ENCODE data around the gene BAZ2B. TPM values are rescaled to one million over a fixed set of nuclear protein-coding genes. Genes with fewer than 3 reads are reported as not detected.

BAZ2B gene
- total RNA-seq, 1 donor from 2014 or later = 101 TPM

DNA sequence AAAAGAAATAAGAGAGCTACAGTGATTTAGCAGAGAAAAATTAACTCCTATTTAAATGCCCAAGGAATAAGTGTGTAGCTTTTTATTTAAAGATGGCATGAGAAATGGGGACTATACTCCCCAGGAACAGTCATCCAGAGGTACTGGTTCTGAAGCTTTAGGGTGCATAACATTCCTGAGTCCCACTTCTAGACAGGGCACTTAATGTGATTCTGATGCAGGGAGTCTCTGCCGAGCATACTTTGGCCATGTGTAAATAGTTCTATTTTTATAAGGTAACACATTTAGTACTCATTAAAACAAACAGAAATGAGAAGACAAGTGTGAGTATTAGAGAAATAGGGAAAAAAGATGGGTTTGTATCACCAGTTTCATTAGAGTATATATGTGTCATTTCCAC is 175.2 kb downstream of the BAZ2B start:
- no peaks in the 10 kb centered on the region for H3K27me3 ChIP-seq
- H4K20me1 ChIP-seq (ENCODE audit: low read depth) = no peaks in the 10 kb centered on the region
- H3K27ac Mint-ChIP-seq = no peak overlapping the region
- no peaks in the 10 kb centered on the region for H3K4me1 ChIP-seq
- H3K79me2 ChIP-seq (ENCODE audit: low read depth) = no peaks in the 10 kb centered on the region
- no peak overlapping the region for H3K4me2 ChIP-seq
- H3K36me3 Mint-ChIP-seq = peaks cover 38% of the 10 kb centered on the region
- H3K4me3 ChIP-seq = no peak overlapping the region
- H3K4me3 Mint-ChIP-seq = no peak overlapping the region
- no peaks in the 10 kb centered on the region for H3K4me1 Mint-ChIP-seq
- no peaks in the 10 kb centered on the region for H3F3A ChIP-seq (ENCODE audit: low read depth)
- no peaks in the 10 kb centered on the region for H3K27me3 Mint-ChIP-seq (ENCODE audit: insufficient read depth, low read depth)
- H2AFZ ChIP-seq (replicated peaks) = no peak overlapping the region
- no peaks in the 10 kb centered on the region for H3K9me3 Mint-ChIP-seq
- no peak overlapping the region for H3K9ac ChIP-seq
- no peak overlapping the region for H3K27ac ChIP-seq
- peaks cover 20% of the 10 kb centered on the region for H3K36me3 ChIP-seq
- no peaks in the 10 kb centered on the region for H3K9me3 ChIP-seq (ENCODE audit: low read depth)
- no peak for TF ChIP-seq EZH2 (IDR thresholded peaks at IDR 0.05)
- no peak for TF ChIP-seq EZH2phosphoT487 (IDR thresholded peaks at IDR 0.05)
- TF ChIP-seq CTCF (IDR thresholded peaks at IDR 0.05) = no peak
- DNase-seq (ENCODE audit: low spot score) = no peak

DNA sequence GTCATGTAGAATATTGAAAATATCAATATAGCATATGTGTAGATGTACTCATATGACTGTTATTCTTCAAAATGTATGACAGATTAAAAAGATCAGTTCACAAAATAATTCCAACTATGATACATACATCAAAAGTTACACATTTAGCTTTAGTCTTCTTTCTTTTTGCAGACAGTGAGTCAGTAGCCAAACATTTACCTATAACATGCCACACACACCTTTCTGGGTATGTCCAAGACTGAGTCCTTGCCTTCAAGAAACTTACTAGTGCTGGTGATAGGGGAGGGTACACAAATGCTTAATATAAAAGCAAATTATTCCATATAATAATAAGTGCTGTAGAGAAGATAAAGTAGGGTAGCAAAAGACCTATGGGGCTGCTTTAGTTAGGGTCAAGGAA is 176.9 kb downstream of the BAZ2B start:
- Histone ChIP-seq H3K36me3 (peaks cover 20% of the 10 kb centered on the region), H3K27me3 (no peaks in the 10 kb centered on the region), H3K4me1 (no peaks in the 10 kb centered on the region), H3K4me2 (no peak overlapping the region), H3K79me2 (ENCODE audit: low read depth) (no peaks in the 10 kb centered on the region), H3K27ac (no peak overlapping the region), H3K9ac (no peak overlapping the region), H2AFZ (replicated peaks) (no peak overlapping the region), H4K20me1 (ENCODE audit: low read depth) (no peaks in the 10 kb centered on the region), H3K4me3 (no peak overlapping the region), H3K9me3 (ENCODE audit: low read depth) (no peaks in the 10 kb centered on the region), H3F3A (ENCODE audit: low read depth) (no peaks in the 10 kb centered on the region)
- no peaks in the 10 kb centered on the region for H3K4me1 Mint-ChIP-seq
- DNase-seq (ENCODE audit: low spot score) = no peak
- no peaks in the 10 kb centered on the region for H3K27me3 Mint-ChIP-seq (ENCODE audit: insufficient read depth, low read depth)
- H3K36me3 Mint-ChIP-seq = peaks cover 26% of the 10 kb centered on the region
- no peak overlapping the region for H3K4me3 Mint-ChIP-seq
- no peaks in the 10 kb centered on the region for H3K9me3 Mint-ChIP-seq
- no peak overlapping the region for H3K27ac Mint-ChIP-seq
- TF ChIP-seq EZH2phosphoT487 (IDR thresholded peaks at IDR 0.05) (no peak), CTCF (IDR thresholded peaks at IDR 0.05) (no peak), EZH2 (IDR thresholded peaks at IDR 0.05) (no peak)

GRCh38 chr2:159438720-159439353 is 177.5 kb downstream of the BAZ2B start:
- Histone ChIP-seq H3K9me3 (ENCODE audit: low read depth) (no peaks in the 10 kb centered on the region), H4K20me1 (ENCODE audit: low read depth) (no peaks in the 10 kb centered on the region), H3K4me2 (no peak overlapping the region), H3K79me2 (ENCODE audit: low read depth) (no peaks in the 10 kb centered on the region), H3K4me1 (no peaks in the 10 kb centered on the region), H2AFZ (replicated peaks) (no peak overlapping the region), H3F3A (ENCODE audit: low read depth) (no peaks in the 10 kb centered on the region), H3K27ac (no peak overlapping the region), H3K27me3 (no peaks in the 10 kb centered on the region), H3K4me3 (no peak overlapping the region), H3K9ac (no peak overlapping the region), H3K36me3 (peaks cover 20% of the 10 kb centered on the region)
- no peaks in the 10 kb centered on the region for H3K9me3 Mint-ChIP-seq
- no peaks in the 10 kb centered on the region for H3K4me1 Mint-ChIP-seq
- no peak overlapping the region for H3K4me3 Mint-ChIP-seq
- H3K27me3 Mint-ChIP-seq (ENCODE audit: insufficient read depth, low read depth) = no peaks in the 10 kb centered on the region
- H3K36me3 Mint-ChIP-seq = peaks cover 21% of the 10 kb centered on the region
- TF ChIP-seq CTCF (IDR thresholded peaks at IDR 0.05) (no peak), EZH2phosphoT487 (IDR thresholded peaks at IDR 0.05) (no peak), EZH2 (IDR thresholded peaks at IDR 0.05) (no peak)
- H3K27ac Mint-ChIP-seq = no peak overlapping the region
- no peak for DNase-seq (ENCODE audit: low spot score)
